ENCODE results near the gene POLR3K.
"Not testable (repeated sequence)": the region's sequence is repeated elsewhere in the genome, so short reads cannot be mapped to it uniquely, and the experiment has no call there.

Gene POLR3K

DNA sequence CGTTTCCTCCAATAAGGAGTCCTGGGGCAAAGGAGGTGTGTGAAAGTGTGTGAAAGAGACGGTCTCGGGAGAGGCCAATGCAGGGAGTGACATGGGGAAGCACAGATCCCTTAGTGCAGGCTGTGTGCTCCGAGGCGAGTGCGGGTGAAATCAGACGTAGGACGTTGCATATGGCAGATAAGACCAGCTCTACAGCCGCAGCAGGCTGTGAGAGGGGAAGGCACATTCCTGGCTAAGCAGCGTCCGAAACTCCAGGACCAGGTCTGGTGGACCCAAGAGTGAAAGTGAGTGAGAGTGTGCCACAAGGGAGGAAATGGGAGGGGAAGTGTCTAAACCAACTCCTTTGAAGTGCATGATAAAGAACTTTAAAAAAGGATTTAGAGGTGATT is 11.3 kb downstream of the POLR3K start:
- no peak for DNase-seq

GRCh38 chr16:41439-42068 is 11.9 kb downstream of the POLR3K start:
- no peak for DNase-seq

GRCh38 chr16:38941-39892 is 14.2 kb downstream of the POLR3K start:
- DNase-seq, result peak in 2 of 5 experiments; percentile 72 to 86

- not testable (repeated sequence) for DNase-seq
Measured at GRCh38 chr16:38206-38605, 15.2 kb downstream of the POLR3K start.

DNA sequence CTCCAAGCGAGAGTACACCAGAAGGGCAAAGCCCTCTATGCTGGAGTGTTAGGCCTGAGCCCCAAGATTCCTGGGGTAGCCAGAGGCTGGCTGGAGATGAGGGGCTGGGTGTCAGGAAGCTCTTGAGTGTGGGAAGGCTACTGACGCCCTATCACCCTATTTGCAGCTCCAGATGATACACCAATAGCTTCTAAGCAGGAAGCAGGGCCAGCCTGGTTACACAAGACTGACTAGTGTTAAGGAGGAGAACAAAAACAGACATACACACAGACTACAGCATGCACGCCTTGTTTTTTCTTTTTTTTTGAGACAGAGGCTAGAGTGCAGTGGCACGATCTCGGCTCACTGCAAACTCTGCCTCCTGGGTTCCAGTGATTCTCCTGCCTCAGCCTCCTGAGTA is 15.9 kb downstream of the POLR3K start:
- no peak for DNase-seq

DNA sequence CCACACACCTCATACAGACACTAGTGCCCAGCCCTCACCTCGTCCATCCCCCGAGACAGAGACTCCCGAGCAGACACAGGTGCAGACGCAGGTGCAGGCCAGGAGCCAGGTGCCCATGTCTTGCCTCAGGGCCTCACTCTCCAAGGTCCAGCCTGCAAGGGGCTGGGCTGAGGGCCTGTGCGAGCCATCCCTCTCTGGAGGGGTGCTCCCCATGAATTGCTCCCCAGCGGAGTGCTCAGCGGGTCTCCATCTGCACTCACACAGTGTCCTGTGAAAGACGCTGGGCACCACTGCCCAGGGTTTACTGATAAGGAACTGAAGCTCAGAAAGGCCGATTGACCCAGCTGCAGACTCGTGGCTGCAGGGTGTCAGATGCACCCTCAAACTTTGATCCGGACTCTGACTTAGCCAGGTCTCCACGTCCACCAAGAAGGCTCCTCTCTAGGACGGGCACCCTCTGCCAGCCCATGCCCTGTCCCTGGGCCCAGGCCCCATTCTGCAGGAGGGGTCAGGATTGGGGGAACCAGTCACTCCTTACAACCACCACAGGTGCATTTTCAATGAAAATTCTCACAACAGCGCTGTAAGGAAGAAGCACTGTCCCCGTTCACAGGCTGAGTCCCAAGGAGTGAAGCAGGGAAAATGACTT is 16.9 kb downstream of the POLR3K start:
- no peak for DNase-seq

GRCh38 chr16:35678-36305 is 17.6 kb downstream of the POLR3K start:
- no peak for DNase-seq

DNA sequence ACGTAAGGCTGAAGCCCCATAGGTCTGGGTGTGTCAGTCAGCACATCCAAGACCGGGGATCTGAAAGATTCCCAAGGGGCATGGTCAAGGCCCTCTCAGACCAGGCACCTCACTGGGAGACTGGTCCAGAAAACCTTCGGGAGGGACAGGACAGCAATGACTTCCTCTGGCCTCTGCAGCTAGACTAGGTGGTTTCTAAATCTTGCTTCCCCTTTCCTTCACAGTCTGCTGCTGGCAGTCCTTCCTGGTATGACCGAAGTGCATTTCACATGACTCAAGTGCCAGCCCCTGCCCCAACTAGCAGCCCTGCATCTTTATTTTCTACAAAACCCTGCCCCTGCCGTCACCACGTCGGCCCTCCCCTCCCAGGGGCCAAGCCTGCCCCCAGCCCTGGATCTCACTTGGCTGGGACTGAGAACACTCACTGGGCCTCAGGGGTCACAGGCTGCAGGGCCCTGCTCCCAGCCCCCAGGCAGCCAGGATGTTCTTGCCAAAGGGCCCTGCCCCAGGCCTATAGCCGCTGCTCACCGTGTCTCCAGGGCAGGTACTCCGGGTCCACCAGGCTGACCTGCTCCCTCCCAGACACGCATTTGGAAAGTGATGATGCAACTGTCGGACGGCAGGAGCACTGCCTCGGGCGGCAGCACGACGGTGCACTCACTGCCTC is 18.3 kb downstream of the POLR3K start:
- no peak for DNase-seq

DNA sequence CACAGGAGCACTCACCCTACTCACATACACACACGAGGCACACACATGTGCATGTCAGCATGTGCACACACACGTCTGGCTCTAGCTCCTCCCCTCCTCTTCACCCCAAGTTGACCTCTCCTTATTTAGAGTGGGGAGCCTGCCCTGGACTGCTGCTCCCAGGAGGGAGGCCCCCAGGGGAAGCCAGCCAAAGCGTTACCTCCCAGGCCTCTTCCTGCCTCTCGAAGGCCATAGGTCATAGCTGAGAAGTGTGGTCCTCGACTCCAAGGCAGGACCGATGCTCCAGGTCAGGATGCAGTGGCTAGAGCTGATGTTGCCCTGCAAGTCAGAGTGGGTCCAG is 18.8 kb downstream of the POLR3K start:
- DNase-seq, result no peak

DNA sequence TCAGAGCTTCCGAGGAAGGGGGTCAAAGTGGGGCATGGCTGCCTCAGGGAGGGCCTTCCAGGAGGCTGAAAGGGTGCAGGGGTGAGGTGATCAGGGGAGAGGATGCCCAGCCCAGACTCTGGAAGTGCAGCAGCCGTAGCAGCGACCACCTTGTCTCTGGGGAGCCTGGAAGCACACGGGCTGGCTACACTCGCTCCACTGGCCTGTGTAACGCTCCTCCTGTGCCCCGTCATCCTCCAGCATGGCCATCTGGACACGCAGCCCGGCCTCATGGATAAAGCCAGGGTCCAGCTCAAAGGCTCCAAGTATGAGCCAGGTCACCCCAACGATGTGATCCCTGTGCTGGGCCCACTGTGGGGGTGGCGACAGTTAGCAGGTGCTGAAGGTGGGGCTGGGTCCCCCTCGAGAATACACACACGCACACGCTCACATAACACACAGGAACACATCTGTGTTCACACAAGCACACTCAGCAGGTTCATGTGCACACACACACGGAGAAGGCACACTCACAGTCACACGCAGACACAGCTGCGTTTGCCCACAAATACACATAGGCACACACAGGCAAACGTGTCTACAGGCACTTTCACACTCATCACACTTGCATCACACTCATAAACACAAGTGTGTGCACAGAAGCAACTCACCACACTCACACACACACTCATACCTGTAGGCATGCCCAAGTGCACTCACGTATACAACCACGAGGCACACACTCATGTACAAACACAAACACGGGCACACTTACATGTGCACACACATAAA is 19.3 kb downstream of the POLR3K start:
- no peak for DNase-seq

DNA sequence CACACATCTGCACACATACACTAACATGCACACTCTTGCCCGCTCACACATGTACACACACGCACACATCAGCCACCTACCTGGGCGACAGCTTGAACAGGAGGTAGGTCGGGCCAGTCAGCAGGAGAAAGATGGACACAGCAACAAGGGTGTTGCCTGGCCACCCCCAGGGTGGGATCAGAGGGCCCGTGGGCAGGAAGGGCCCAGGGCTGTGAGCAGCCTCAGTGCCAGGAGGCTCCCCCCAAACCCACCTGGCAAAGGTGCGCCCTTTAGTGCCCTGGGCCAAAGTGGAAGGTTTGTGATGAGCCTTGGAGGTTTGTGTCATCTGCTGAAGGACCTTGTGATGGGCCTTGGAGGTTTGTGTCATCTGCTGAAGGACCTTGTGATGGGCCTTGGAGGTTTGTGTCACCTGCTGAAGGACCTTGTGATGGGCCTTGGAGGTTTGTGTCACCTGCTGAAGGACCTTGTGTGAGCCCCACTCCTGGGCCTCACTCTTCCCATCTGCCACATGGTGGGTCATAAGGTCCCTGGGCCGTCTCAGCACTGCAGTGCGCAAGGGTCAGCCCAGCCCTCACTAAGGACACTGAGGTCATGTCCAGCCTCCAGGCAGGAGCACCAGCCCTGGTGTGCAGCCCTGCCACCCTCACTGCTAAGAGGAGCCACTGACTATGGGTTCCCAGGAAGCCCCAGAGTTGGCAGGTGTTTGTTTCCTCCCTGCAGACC is 20.1 kb downstream of the POLR3K start:
- DNase-seq, result not testable (repeated sequence)

DNA sequence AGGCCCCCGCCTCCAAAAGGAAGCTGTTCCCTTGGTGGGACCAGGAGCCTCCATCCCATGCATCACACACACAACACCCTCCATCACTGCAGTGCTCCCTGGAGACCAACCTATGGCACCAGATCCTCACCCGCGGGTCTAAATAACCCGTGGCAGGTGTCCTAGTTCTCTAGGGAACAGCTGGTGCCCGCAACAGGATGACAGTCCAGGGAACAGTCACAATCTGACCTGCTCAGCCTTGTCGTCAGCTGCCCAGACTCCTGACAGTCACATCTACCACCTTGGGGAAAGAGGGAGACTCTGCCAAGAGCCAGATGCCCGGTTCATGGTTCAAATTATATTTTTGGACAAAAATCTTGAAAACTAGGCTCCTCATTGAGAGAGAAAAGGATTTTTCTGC is 22.8 kb downstream of the POLR3K start:
- not testable (repeated sequence) for DNase-seq

DNA sequence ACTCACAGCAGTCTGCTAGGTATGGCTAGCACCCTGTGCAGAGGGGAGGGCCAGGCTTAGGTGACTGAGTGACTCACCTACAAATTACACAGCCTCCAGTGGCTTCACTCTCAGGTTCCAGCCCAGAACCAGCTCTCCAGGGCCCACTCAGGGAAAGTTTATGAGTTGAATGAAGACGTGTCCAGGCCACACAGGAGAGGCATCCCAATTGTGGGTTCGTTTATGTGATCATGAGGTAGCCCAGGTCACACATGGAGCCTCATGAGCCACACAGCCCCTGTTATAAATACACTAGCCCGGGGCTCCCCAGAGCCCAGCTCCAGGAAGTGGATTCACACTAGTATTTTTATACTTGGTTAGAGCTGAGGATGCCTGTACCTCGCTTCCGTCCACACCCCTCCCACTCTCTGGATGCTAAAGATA is 27.5 kb downstream of the POLR3K start:
- DNase-seq, result not testable (repeated sequence)

- DNase-seq, result not testable (repeated sequence)
Measured at GRCh38 chr16:24151-24550, 29.3 kb downstream of the POLR3K start.

DNA sequence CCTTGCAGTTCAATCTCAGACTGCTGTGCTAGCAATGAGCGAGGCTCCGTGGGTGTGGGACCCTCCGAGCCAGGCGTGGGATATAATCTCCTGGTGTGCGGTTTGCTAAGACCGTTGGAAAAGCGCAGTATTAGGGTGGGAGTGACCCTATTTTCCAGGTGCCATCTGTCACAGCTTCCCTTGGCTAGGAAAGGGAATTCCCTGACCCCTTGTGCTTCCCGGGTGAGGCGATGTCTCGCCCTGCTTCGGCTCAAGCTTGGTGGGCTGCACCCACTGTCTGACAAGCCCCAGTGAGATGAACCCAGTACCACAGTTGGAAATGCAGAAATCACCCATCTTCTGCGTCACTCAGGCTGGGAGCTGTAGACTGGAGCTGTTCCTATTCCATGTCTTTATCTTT is 32.5 kb downstream of the POLR3K start:
- DNase-seq, result not testable (repeated sequence)

DNA sequence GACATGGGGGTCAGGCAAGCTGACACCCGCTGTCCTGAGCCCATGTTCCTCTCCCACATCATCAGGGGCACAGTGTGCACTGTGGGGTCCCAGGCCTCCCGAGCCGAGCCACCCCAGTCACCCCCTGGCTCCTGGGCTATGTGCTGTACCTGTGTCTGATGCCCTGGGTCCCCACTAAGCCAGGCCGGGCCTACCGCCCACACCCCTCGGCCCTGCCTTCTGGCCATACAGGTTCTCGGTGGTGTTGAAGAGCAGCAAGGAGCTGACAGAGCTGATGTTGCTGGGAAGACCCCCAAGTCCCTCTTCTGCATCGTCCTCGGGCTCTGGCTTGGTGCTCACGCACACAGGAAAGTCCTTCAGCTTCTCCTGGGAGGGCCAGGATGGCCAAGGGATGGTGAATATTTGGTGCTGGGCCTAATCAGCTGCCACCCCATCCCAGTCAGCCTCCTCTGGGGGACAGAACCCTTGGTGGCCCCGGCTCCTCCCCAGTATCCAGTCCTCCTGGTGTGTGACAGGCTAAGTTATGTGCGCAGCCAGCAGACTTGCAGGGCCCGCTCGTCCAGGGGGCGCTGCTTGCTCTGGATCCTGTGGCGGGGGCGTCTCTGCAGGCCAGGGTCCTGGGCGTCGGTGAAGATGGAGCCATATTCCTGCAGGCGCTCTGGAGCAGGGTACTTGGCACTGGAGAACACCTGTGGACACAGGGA is 36.2 kb downstream of the POLR3K start:
- not testable (repeated sequence) for DNase-seq

GRCh38 chr16:10772-11171 is 42.6 kb downstream of the POLR3K start:
- DNase-seq, result peak in 4 of 5 experiments; percentile 69 to 89 (median 84)

DNA sequence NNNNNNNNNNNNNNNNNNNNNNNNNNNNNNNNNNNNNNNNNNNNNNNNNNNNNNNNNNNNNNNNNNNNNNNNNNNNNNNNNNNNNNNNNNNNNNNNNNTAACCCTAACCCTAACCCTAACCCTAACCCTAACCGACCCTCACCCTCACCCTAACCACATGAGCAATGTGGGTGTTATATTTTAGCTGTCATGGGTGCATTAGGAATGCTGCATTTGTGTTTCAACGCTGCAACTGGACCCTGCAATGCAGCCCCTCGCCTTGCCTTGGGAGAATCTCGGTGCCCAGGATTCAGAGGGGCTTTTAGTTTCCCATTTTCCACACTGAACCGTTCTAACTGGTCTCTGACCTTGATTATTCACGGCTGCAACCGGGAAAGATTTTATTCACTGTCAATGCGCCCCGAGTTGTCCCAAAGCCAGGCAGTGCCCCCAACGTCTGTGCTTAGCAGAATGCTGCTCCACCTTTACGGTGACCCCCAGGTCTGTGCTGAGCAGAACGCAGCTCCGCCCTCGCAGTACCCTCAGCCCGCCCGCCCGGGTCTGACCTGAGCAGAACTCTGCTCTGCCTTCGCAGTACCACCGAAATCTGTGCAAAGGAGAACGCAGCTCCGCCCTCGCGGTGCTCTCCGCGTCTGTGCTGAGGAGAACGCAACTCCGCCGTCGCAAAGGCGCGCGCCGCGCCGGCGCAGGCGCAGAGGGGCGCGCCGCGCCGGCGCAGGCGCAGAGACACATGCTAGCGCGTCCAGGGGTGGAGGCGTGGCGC is 43.3 kb downstream of the POLR3K start:
- DNase-seq, result peak in 2 of 5 experiments; percentile 24 to 26

Measured in T-helper 2 cell (primary cell).